GM12865 (cell line): ENCODE results near the gene FRMD3.

Source experiments
- DNase-seq: peaks from one replicate; pipeline ENCODE4 v3.0.0; 2010; ENCODE audit warnings: low read depth
- H3K4me3 ChIP-seq: 2 replicates; pipeline ENCODE4 v1.5.1; 2011; ENCODE audit warnings: mild to moderate bottlenecking, low read depth, low read length, control low read depth
- TF ChIP-seq, protein P1 (sequence below): IDR thresholded peaks from 2 replicates; pipeline ENCODE4 v1.5.1; 2011; ENCODE audit warnings: low read length, control low read depth, low read depth, inconsistent platforms; ENCODE audit not compliant: insufficient read depth; ENCODE audit errors: missing control alignments

FRMD3 gene

DNA sequence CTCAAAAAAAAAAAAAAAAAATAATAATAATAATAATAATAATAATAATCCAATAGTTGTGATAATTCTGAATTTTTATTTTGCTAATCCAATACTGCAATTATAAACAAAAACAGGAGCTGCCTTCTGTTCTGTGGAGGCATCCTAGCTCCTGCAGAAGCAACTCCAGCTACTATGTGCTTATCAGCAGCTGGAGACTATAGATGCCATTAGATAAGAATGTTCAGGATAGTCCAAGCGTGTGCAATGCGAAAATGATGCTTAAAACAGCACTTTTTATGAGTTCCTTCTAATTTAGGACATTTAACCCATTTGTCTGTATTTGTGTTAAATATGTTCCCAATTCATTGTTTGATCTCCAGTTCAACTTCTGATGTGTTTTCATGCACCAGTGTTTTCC, 254.7 kb downstream of the FRMD3 start:
- DNase-seq: no peak

DNA sequence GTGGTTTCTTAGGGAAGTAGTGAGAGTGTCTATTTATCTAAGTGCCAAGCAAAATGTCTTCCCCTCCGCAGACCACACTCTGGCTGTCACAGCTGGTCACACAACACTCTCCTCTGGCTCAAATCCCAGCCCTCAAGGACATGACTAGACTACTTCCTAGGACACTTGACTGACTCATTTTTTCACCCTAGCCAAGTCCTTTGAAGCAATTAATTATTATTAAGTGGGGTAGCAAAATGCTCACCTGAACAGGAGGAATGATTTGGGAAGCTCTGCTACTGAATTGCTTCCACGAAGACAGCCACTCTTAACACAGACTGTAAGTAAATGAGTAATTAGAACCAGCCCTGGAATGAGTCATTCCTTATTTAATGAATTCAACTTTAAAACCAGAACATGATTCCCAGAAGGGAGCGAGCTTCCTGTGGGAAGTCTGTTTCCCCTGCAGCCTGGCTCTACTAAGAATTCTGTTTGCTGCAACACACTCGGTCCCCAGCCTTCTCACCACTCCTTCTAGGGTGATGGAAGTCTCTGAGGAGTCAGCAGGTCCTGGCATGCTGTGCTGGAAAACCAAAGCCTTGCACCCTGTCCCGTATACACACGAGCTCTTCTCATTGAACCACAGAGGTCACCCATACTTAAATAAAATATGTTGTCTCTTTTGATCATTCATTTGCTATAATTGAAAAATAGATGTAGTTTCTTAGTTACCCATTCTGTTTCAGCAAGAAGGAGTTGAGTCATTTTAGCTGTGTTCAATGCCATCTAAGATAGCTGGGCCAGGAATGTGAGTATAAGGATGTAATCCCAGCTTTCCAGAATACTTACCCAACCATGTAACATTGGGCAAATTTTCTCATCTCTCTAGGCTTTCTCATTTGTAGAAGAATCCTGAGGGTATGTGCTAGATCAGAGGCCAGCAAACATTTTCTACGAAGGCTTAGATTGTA, 256.6 kb downstream of the FRMD3 start:
- TF ChIP-seq, protein P1, sequence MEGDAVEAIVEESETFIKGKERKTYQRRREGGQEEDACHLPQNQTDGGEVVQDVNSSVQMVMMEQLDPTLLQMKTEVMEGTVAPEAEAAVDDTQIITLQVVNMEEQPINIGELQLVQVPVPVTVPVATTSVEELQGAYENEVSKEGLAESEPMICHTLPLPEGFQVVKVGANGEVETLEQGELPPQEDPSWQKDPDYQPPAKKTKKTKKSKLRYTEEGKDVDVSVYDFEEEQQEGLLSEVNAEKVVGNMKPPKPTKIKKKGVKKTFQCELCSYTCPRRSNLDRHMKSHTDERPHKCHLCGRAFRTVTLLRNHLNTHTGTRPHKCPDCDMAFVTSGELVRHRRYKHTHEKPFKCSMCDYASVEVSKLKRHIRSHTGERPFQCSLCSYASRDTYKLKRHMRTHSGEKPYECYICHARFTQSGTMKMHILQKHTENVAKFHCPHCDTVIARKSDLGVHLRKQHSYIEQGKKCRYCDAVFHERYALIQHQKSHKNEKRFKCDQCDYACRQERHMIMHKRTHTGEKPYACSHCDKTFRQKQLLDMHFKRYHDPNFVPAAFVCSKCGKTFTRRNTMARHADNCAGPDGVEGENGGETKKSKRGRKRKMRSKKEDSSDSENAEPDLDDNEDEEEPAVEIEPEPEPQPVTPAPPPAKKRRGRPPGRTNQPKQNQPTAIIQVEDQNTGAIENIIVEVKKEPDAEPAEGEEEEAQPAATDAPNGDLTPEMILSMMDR: no peak
- no peak for DNase-seq
- H3K4me3 ChIP-seq: no peak overlapping the region

More for the DNA sequence above, 254.7 kb downstream of the FRMD3 start:
- TF ChIP-seq, protein P1: no peak
- no peak overlapping the region for H3K4me3 ChIP-seq

DNA sequence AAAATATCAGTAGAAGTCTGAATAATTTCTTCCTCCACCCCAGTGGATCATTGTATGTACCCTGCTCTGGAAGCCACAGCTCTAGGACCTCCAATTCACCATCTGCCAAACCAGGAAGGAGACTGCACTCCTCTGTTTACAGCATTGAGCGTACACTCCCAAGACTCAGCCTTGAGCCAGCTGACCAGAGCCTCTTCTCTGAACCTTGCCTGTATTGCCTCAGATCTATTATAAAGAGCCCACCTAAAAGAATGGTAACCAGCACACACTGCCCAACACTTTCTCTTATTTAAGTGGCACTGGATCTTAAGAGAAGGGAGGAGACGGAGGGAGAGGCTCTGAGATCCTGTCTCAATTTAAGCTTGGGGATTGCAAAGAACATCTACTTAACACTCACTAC, 257.4 kb downstream of the FRMD3 start:
- TF ChIP-seq, protein P1: no peak
- DNase-seq: no peak
- H3K4me3 ChIP-seq: no peak overlapping the region

DNA sequence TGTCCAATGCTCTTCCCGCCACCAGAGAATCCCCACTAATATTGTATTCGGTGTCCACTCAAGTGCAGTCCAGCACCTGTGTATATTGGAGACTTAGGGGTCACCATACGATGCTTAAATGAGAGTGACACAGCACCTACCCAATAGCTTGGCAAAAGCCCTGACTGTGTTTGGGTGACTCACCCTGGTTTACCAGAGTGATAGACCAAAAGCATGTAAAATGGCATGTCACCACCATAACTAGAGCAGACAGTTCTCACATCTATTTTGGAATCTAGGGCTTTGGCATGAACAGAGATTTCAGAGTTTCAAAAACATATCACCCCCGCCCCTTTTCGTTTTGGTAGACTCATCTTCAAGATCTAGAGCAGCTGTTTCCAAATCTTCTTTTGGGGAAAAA, 257.9 kb downstream of the FRMD3 start:
- DNase-seq: no peak
- H3K4me3 ChIP-seq: no peak overlapping the region
- TF ChIP-seq, protein P1: no peak

DNA sequence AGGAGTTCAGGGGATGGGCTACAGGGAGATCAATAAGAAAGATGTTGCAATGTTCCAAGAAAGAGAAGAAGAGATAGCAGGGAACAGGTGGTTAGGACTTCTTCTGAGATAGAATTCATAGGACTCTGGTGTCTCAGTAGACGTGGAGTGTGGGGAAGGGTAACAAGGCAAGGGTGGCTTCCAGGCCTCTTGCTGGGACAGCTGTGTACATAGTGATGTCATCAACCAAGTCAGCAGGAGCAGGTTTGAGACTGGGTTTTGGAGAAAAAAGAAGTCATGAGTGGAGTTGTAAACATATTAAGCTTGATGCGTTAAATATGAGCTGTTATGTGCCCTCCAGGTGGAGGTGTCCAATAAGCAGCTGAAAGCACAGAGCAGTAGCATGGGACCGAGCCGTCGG, 263.4 kb downstream of the FRMD3 start:
- TF ChIP-seq, protein P1: no peak
- no peak overlapping the region for H3K4me3 ChIP-seq
- DNase-seq: no peak

DNA sequence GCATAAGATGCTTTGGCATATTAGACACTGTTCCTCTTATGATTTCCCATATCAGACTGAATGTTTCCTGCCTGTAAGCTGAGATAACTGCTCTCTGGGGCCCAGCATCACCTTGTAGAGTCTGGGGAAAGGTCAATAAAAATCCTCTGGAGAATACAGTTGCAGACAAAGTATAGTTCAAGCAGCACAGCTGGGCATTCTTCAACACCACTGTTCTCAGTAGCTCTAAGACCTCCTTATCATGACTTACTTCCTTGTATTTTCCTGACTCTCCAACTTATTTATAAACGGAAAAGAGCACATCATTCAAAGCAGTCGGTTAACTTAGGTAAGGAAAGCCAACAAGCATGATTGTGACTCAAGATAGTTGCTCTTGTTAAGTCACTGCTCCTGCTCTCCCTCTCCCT, 266.5 kb downstream of the FRMD3 start:
- TF ChIP-seq, protein P1: no peak
- no peak overlapping the region for H3K4me3 ChIP-seq
- no peak for DNase-seq
